ENCODE measurements around the gene SBSN.

SBSN gene

DNA sequence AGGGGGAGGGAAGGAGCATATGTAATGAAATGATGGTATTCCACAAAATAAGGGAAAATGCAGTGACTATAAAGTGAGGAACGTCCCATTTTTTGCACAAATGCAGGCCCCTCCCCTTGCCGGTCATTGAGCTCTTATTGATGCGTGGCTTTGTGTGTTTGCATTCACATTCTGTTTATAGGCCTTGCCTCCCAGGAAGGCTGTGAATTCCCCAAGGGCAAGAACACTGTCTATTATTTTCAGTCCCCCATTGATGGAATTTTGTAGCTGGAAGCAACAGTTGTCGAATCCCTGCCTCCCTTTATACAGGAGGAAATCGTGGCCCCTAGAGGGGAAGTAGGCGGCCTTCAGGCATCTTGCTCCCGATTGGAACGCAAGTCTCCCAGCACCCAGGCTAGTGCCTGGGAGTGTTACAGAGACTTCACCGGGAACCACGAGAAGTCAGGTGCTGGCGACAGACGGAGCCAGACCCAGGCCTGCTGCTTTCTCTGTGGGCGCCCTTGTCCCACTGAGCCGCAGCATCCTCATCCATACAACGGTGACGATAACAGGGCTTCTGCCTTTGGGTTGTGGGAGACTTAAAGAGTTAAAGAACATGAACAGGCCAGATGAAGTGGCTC lies 6.9 kb downstream of the SBSN start:
- Histone ChIP-seq H3K9me3 (ENCODE audit: severe bottlenecking) (no peaks in the 10 kb centered on the region), H3K27ac (no peak overlapping the region), H3K27me3 (ENCODE audit: insufficient read depth, low read depth, severe bottlenecking) (no peaks in the 10 kb centered on the region), H3K36me3 (no peaks in the 10 kb centered on the region), H3K4me3 (ENCODE audit: low read depth, low read length) (no peak overlapping the region)
- TF ChIP-seq CTCF (IDR thresholded peaks at IDR 0.05; ENCODE audit: low read depth, low read length): no peak
- no peak for DNase-seq

GRCh38 chr19:35519291-35519690 lies 8.8 kb downstream of the SBSN start:
- TF ChIP-seq CTCF (IDR thresholded peaks at IDR 0.05; ENCODE audit: low read depth, low read length): no peak
- no peak for DNase-seq
- Histone ChIP-seq H3K9me3 (ENCODE audit: severe bottlenecking) (no peaks in the 10 kb centered on the region), H3K27ac (no peak overlapping the region), H3K27me3 (ENCODE audit: insufficient read depth, low read depth, severe bottlenecking) (no peaks in the 10 kb centered on the region), H3K4me3 (ENCODE audit: low read depth, low read length) (no peak overlapping the region), H3K36me3 (no peaks in the 10 kb centered on the region)

GRCh38 chr19:35518313-35518712 lies 9.8 kb downstream of the SBSN start:
- Histone ChIP-seq H3K36me3 (no peaks in the 10 kb centered on the region), H3K27ac (no peak overlapping the region), H3K27me3 (ENCODE audit: insufficient read depth, low read depth, severe bottlenecking) (no peaks in the 10 kb centered on the region), H3K9me3 (ENCODE audit: severe bottlenecking) (no peaks in the 10 kb centered on the region), H3K4me3 (ENCODE audit: low read depth, low read length) (no peak overlapping the region)
- TF ChIP-seq CTCF (IDR thresholded peaks at IDR 0.05; ENCODE audit: low read depth, low read length): no peak
- DNase-seq: no peak

GRCh38 chr19:35517342-35517741 lies 10.8 kb downstream of the SBSN start:
- TF ChIP-seq CTCF (IDR thresholded peaks at IDR 0.05; ENCODE audit: low read depth, low read length): no peak
- DNase-seq: no peak
- Histone ChIP-seq H3K9me3 (ENCODE audit: severe bottlenecking) (no peaks in the 10 kb centered on the region), H3K27me3 (ENCODE audit: insufficient read depth, low read depth, severe bottlenecking) (no peaks in the 10 kb centered on the region), H3K4me3 (ENCODE audit: low read depth, low read length) (no peak overlapping the region), H3K36me3 (no peaks in the 10 kb centered on the region), H3K27ac (no peak overlapping the region)

DNA sequence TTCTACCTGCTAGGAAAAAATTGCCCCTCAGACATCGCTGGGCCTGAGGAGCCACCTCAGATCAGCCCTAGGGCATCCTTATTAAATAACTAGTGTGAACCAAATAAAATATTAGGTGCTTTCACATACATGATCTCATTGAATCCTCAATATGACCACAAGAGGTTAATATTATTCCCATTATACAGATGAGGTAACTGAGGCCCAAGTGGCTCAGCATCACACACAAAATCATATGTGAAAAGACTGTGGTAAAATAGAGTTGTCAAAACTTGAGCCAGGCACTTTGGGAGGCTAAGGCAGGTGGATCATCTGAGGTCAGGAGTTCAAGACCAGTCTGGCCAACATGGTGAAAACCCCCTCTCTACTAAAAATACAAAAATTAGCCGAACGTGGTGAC lies 11.8 kb downstream of the SBSN start:
- Histone ChIP-seq H3K27ac (no peak overlapping the region), H3K9me3 (ENCODE audit: severe bottlenecking) (no peaks in the 10 kb centered on the region), H3K4me3 (ENCODE audit: low read depth, low read length) (no peak overlapping the region), H3K27me3 (ENCODE audit: insufficient read depth, low read depth, severe bottlenecking) (no peaks in the 10 kb centered on the region), H3K36me3 (no peaks in the 10 kb centered on the region)
- TF ChIP-seq CTCF (IDR thresholded peaks at IDR 0.05; ENCODE audit: low read depth, low read length): no peak
- no peak for DNase-seq

GRCh38 chr19:35514282-35514809 lies 13.8 kb downstream of the SBSN start:
- no peak for TF ChIP-seq CTCF (IDR thresholded peaks at IDR 0.05; ENCODE audit: low read depth, low read length)
- no peaks in the 10 kb centered on the region for H3K36me3 ChIP-seq
- no peak overlapping the region for H3K4me3 ChIP-seq (ENCODE audit: low read depth, low read length)
- DNase-seq: no peak
- peaks cover 10% of the 10 kb centered on the region for H3K27me3 ChIP-seq (ENCODE audit: insufficient read depth, low read depth, severe bottlenecking)
- H3K27ac ChIP-seq: no peak overlapping the region
- no peaks in the 10 kb centered on the region for H3K9me3 ChIP-seq (ENCODE audit: severe bottlenecking)
